Kidney epithelial cell (primary cell): ENCODE measurements around the gene PFAS. TPM values are rescaled to one million over a fixed set of nuclear protein-coding genes. Genes with fewer than 3 reads are reported as not detected.
"Not testable (repeated sequence)": the region's sequence is repeated elsewhere in the genome, so short reads cannot be mapped to it uniquely, and the experiment has no call there.

Experiments
- DNase-seq: peaks from one replicate; pipeline ENCODE4 v3.0.0-alpha.2; 2010; ENCODE audit warnings: low read depth
- H3K27me3 ChIP-seq: 2 replicates; pipeline ENCODE4 v1.6.0; 2011; ENCODE audit warnings: low read length; ENCODE audit not compliant: control insufficient read depth, insufficient read depth
- H3K36me3 ChIP-seq: 2 replicates; pipeline ENCODE4 v1.5.1; 2011; ENCODE audit warnings: low read length; ENCODE audit not compliant: control insufficient read depth, insufficient read depth
- H3K4me3 ChIP-seq: 2 replicates; pipeline ENCODE4 v1.5.1; 2011; ENCODE audit warnings: low read depth, mild to moderate bottlenecking, control low read depth, low read length
- CTCF ChIP-seq: IDR thresholded peaks from 2 replicates; pipeline ENCODE4 v1.5.1; 2011; ENCODE audit warnings: mild to moderate bottlenecking, moderate library complexity, low read length, control low read depth, inconsistent platforms; ENCODE audit not compliant: insufficient read depth, poor library complexity, severe bottlenecking
- total RNA-seq: library from RNA; depleted of rRNA; stranded (reverse); fragments of >200 nt; gene quantifications from 2 replicates; pipeline ENCODE4 v1.2.3, GENCODE V29; 2015

PFAS gene
- total RNA-seq, 1 donor from 2014 or later, result 34.3 TPM

DNA sequence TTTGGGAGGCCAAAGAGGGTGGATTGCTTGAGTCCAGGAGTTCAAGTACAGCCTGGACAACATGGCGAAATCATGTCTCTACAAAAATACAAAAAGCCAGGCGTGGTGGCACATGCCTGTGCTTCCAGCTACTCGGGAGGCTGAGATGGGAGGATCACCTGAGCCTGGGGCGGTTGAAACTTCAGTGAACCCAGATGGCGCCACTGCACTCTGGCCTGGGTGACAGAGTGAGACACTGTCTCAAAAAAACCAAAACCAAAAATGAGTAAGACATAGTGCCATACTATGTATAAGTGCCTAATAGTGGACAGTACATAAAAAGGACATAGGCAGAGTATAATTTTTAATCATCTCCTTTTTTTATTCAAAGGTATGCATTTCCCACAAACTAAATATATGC lies 5.3 kb upstream of the PFAS start:
- Histone ChIP-seq H3K4me3 (no peak overlapping the region), H3K36me3 (peaks cover 3% of the 10 kb centered on the region), H3K27me3 (no peaks in the 10 kb centered on the region)
- TF ChIP-seq CTCF, result no peak
- DNase-seq, result no peak

GRCh38 chr17:8244768-8245167 lies 4.3 kb upstream of the PFAS start:
- Histone ChIP-seq H3K36me3 (peaks cover 1% of the 10 kb centered on the region), H3K27me3 (no peaks in the 10 kb centered on the region), H3K4me3 (no peak overlapping the region)
- TF ChIP-seq CTCF, result no peak
- no peak for DNase-seq

GRCh38 chr17:8249621-8250500 lies 772 bp downstream of the PFAS start:
- DNase-seq, result no peak
- Histone ChIP-seq H3K4me3 (peak overlapping the region; percentile 77), H3K27me3 (no peaks in the 10 kb centered on the region), H3K36me3 (no peaks in the 10 kb centered on the region)
- TF ChIP-seq CTCF, result no peak

GRCh38 chr17:8251411-8251810 lies 2.3 kb downstream of the PFAS start:
- not testable (repeated sequence) for H3K36me3 ChIP-seq, H3K27me3 ChIP-seq, H3K4me3 ChIP-seq, DNase-seq

DNA sequence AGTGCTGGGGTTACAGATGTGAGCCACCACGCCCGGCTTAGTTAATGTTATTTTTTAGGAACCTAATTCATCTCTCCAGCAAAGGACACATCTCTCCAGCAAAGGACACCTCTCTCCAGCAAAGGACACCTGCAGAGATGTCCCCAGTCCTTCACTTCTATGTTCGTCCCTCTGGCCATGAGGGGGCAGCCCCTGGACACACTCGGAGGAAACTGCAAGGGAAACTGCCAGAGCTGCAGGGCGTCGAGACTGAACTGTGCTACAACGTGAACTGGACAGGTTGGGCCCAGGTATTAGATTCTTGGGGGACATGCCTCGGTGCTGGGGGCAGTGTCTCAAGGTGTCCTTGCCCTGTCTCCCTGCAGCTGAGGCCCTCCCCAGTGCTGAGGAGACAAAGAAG lies 4.7 kb downstream of the PFAS start:
- H3K4me3 ChIP-seq, result no peak overlapping the region
- no peak for DNase-seq
- H3K36me3 ChIP-seq, result no peaks in the 10 kb centered on the region
- no peaks in the 10 kb centered on the region for H3K27me3 ChIP-seq
- TF ChIP-seq CTCF, result no peak

DNA sequence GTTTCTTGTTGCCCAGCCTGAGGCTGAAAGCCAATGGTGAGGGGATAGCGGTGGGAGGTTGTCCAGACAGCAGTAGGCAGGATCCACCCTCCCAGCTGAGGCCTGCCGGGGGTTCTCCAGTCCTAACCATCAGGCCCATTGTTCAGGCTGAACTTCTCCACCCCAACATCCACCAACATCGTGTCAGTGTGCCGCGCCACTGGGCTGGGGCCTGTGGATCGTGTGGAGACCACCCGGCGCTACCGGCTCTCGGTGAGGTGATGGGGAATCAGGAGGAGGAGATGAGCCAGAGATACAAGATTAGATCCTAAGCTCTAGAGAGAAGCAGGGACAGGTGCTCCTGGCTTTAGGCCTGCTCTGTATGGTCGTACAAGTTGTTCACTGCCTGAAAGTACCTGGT lies 5.8 kb downstream of the PFAS start:
- no peaks in the 10 kb centered on the region for H3K27me3 ChIP-seq
- H3K4me3 ChIP-seq, result no peak overlapping the region
- no peaks in the 10 kb centered on the region for H3K36me3 ChIP-seq
- DNase-seq, result no peak
- TF ChIP-seq CTCF, result no peak
